HG02870 (cell line): ENCODE results near the gene SERPINE2.
A peak's percentile ranks its signal among the peaks of the same experiment; 100 is the strongest.

Experiments
- ATAC-seq: cut with Tn5 transposase; IDR thresholded peaks from one replicate; pipeline ENCODE4 v1.9.1; 2021; ENCODE audit warnings: mild to moderate bottlenecking, moderate library complexity; ENCODE audit not compliant: unreplicated experiment

SERPINE2 gene

GRCh38 chr2:224046752-224047151 is 7.7 kb upstream of the SERPINE2 start:
- ATAC-seq = no peak

- ATAC-seq = no peak
These were observed 3.2 kb upstream of the SERPINE2 start for GRCh38 chr2:224042191-224042696.

GRCh38 chr2:224041554-224041953 is 2.5 kb upstream of the SERPINE2 start:
- ATAC-seq = no peak

- no peak for ATAC-seq
These were observed 1.7 kb upstream of the SERPINE2 start for GRCh38 chr2:224040753-224041152.

- peak; percentile 13 for ATAC-seq
These were observed 819 bp upstream of the SERPINE2 start for GRCh38 chr2:224039770-224040440.

- peak; percentile 22 for ATAC-seq
These were observed 331 bp downstream of the SERPINE2 start for GRCh38 chr2:224038830-224039079.

- ATAC-seq = peak; percentile 37
These were observed 847 bp downstream of the SERPINE2 start for GRCh38 chr2:224038049-224038829.

- no peak for ATAC-seq
These were observed 2.2 kb downstream of the SERPINE2 start for GRCh38 chr2:224036731-224037361.

- ATAC-seq = no peak
These were observed 5.1 kb downstream of the SERPINE2 start for GRCh38 chr2:224034017-224034416.

GRCh38 chr2:224033601-224034000 is 5.5 kb downstream of the SERPINE2 start:
- ATAC-seq = no peak

- no peak for ATAC-seq
These were observed 6.8 kb downstream of the SERPINE2 start for GRCh38 chr2:224032283-224032682.

- ATAC-seq = no peak
These were observed 7.6 kb downstream of the SERPINE2 start for GRCh38 chr2:224031358-224031970.

- no peak for ATAC-seq
These were observed 8.3 kb downstream of the SERPINE2 start for GRCh38 chr2:224030786-224031185.

- ATAC-seq = no peak
These were observed 9.2 kb downstream of the SERPINE2 start for GRCh38 chr2:224029876-224030275.

GRCh38 chr2:224027931-224028330 is 11.2 kb downstream of the SERPINE2 start:
- no peak for ATAC-seq

- ATAC-seq = no peak
These were observed 12.0 kb downstream of the SERPINE2 start for GRCh38 chr2:224027070-224027469.

- peak; percentile 89 for ATAC-seq
These were observed 13.2 kb downstream of the SERPINE2 start for GRCh38 chr2:224025874-224026273.

- ATAC-seq = no peak
These were observed 14.8 kb downstream of the SERPINE2 start for GRCh38 chr2:224024270-224024669.

- no peak for ATAC-seq
These were observed 15.9 kb downstream of the SERPINE2 start for GRCh38 chr2:224023188-224023587.

GRCh38 chr2:224022486-224022885 is 16.6 kb downstream of the SERPINE2 start:
- no peak for ATAC-seq

GRCh38 chr2:224020523-224020922 is 18.6 kb downstream of the SERPINE2 start:
- no peak for ATAC-seq

- no peak for ATAC-seq
These were observed 21.1 kb downstream of the SERPINE2 start for GRCh38 chr2:224017957-224018356.
